Measurements from ENCODE around the gene PMVK. TPM values are rescaled to one million over a fixed set of nuclear protein-coding genes. Genes with fewer than 3 reads are reported as not detected.

PMVK gene
- total RNA-seq, 1 experiment from 2014 or later = 42.2 TPM

- CTCF ChIA-PET = interaction anchor here (0.5 kb wide), 1 partner anchor 125 kb away, joined by 6 read pairs; no protein-coding TSS in a partner anchor
- BruUV-seq (replicated peaks) = no TSS peak
- H3K4me3 ChIP-seq (ENCODE audit: low read depth in 2 of 2, low read length in 2 of 2) = no peak overlapping the region
- H3K4me1 ChIP-seq (ENCODE audit: control insufficient read depth, insufficient read depth, low read length) = peaks cover 40% of the 10 kb centered on the region
- POLR2A ChIA-PET = no interaction called here
- TF ChIP-seq REST (IDR thresholded peaks at IDR 0.05; ENCODE audit: insufficient read depth in 1 of 2, low read depth in 2 of 2, low read length in 1 of 2) (no peak), POLR2AphosphoS5 (IDR thresholded peaks at IDR 0.05; ENCODE audit: low read depth, low read length) (no peak), SIN3A (IDR thresholded peaks at IDR 0.05; ENCODE audit: borderline replicate concordance, insufficient read depth, low read depth, low read length) (no peak), TCF7L2 (IDR thresholded peaks at IDR 0.05; ENCODE audit: low read depth, low read length) (no peak)
- TF ChIP-seq, protein P1, sequence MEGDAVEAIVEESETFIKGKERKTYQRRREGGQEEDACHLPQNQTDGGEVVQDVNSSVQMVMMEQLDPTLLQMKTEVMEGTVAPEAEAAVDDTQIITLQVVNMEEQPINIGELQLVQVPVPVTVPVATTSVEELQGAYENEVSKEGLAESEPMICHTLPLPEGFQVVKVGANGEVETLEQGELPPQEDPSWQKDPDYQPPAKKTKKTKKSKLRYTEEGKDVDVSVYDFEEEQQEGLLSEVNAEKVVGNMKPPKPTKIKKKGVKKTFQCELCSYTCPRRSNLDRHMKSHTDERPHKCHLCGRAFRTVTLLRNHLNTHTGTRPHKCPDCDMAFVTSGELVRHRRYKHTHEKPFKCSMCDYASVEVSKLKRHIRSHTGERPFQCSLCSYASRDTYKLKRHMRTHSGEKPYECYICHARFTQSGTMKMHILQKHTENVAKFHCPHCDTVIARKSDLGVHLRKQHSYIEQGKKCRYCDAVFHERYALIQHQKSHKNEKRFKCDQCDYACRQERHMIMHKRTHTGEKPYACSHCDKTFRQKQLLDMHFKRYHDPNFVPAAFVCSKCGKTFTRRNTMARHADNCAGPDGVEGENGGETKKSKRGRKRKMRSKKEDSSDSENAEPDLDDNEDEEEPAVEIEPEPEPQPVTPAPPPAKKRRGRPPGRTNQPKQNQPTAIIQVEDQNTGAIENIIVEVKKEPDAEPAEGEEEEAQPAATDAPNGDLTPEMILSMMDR (IDR thresholded peaks at IDR 0.05) = no peak
- H3K9me3 ChIP-seq (ENCODE audit: control insufficient read depth, insufficient read depth, low read depth, low read length) = no peaks in the 10 kb centered on the region
- in situ Hi-C loops (cut with HindIII; ENCODE audit: low pct_unique_long_range_greater_than_20kb, low sequenced_read_pairs) = no loop called here
- ATAC-seq (no peak), DNase-seq (ENCODE audit: low read depth, low spot score) (no peak)
- peaks cover 8% of the 10 kb centered on the region; the same call in 1 of the 2 replicates for H3K36me3 ChIP-seq (ENCODE audit: control insufficient read depth, insufficient read depth, low read length)
- no peak overlapping the region for H3K27ac ChIP-seq (ENCODE audit: low read length)
- intact Hi-C loops (cut with micrococcal nuclease; ENCODE audit: unreplicated experiment) = loop anchor here (10.0 kb wide), 1 partner anchor 393 kb away; the partner anchor contains the start of gene CHRNB2
- H3K27me3 ChIP-seq (ENCODE audit: control insufficient read depth, insufficient read depth, low read length) = no peaks in the 10 kb centered on the region
These were observed 21.5 kb upstream of the PMVK start for GRCh38 chr1:154958036-154958435.

DNA sequence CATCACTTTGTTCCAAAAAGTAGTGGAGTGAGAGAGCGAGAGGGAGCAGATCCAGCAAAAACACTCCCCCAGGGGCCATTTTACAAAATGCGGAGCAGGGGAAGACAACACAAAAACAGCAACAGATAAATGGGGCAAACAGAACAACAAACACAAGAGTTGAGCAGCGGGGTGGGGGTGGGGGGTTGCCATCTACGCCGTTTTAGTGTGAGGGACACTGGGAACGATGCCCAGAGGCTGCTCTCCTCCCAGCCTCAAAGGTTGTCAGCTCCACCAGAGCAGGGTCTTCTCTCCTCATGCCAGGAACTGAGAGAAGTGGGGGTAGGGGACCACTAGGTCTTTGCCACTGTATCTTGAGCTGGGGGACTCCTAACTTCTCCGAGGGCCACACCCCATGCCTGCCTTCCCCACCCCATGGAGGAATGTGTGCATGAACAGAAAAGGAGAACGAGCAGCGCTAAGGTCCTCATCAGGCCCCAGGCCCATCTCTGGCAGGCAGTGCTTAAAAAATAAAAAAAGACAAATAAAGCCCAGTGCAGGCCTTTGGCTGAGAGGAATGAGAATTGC, 20.7 kb upstream of the PMVK start:
- H3K9me3 ChIP-seq (ENCODE audit: control insufficient read depth, insufficient read depth, low read depth, low read length) = no peaks in the 10 kb centered on the region
- H3K27ac ChIP-seq (ENCODE audit: low read length) = peak overlapping the region; percentile 83
- in situ Hi-C loops (cut with HindIII; ENCODE audit: low pct_unique_long_range_greater_than_20kb, low sequenced_read_pairs) (no loop called here), intact Hi-C loops (cut with micrococcal nuclease; ENCODE audit: unreplicated experiment) (loop anchor here (2.0 to 10.0 kb wide), 2 partner anchors 104 to 392 kb away; partner anchors contain the start of gene CHRNB2)
- TF ChIP-seq, protein P1 (IDR thresholded peaks at IDR 0.05) = no peak
- TF ChIP-seq POLR2AphosphoS5 (IDR thresholded peaks at IDR 0.05; ENCODE audit: low read depth, low read length) = no peak
- TSS peak; percentile 31 for BruUV-seq (replicated peaks)
- no peaks in the 10 kb centered on the region for H3K27me3 ChIP-seq (ENCODE audit: control insufficient read depth, insufficient read depth, low read length)
- ChIA-PET CTCF (no interaction called here), POLR2A (no interaction called here)
- H3K4me3 ChIP-seq (ENCODE audit: low read depth in 2 of 2, low read length in 2 of 2) = peak overlapping the region in 1 of 2 experiments; percentile 93; a peak in 2 of 4 replicates
- ATAC-seq (no peak), DNase-seq (ENCODE audit: low read depth, low spot score) (no peak)
- H3K36me3 ChIP-seq (ENCODE audit: control insufficient read depth, insufficient read depth, low read length) = peaks cover 3% of the 10 kb centered on the region; the same call in 1 of the 2 replicates
- H3K4me1 ChIP-seq (ENCODE audit: control insufficient read depth, insufficient read depth, low read length) = peaks cover 32% of the 10 kb centered on the region
